SU-DHL-6 (cell line): ENCODE measurements around the gene GUCA2B.

ENCODE experiments used
- CTCF ChIP-seq: fragments of 200-600 bp; sonication (generic); IDR thresholded peaks from one replicate; pipeline ENCODE4 v1.5.1; 2017; ENCODE audit warnings: antibody characterized with exemption, mild to moderate bottlenecking, low read length, moderate library complexity; ENCODE audit not compliant: insufficient read depth, poor library complexity, severe bottlenecking
- EZH2phosphoT487 ChIP-seq: fragments of 200-600 bp; sonication (generic), shearing (Covaris generic); conservative IDR thresholded peaks from 2 replicates; pipeline ENCODE4 v1.6.1; 2018; ENCODE audit warnings: mild to moderate bottlenecking, antibody characterized with exemption, low read length, moderate library complexity, mixed read lengths

- TF ChIP-seq CTCF = no peak
- TF ChIP-seq EZH2phosphoT487 = no peak
Observed at GRCh38 chr1:42191319-42191718, 38.1 kb downstream of the GUCA2B start.
